Activated CD8-positive, alpha-beta T cell treated with anti-CD3 and anti-CD28 coated beads, Interleukin-2, amount 10 ng/mL, durations not matched to agents 7 days and 5 days (primary cell): ENCODE data around the gene MUC5B. TPM values are rescaled to one million over a fixed set of nuclear protein-coding genes. Genes with fewer than 3 reads are reported as not detected.

Source experiments
- ATAC-seq: fragments of 150-1000 bp; cut with Tn5 transposase; one replicate; pipeline ENCODE4 v1.10.0; 2021; ENCODE audit warnings: moderate library complexity
- CTCF ChIA-PET: fragments of 350-600 bp; sonication (Branson Sonifier 250); formaldehyde crosslinking; loops from one replicate; lab custom pipeline; 2021; ENCODE audit warnings: antibody characterized with exemption; lab: Charles Lee
- POLR2A ChIA-PET: fragments of 350-600 bp; sonication (Branson Sonifier 250); formaldehyde crosslinking; loops from one replicate; lab custom pipeline; 2021; ENCODE audit warnings: antibody characterized with exemption; lab: Charles Lee
- DNase-seq: peaks from one replicate; pipeline ENCODE4 v3.0.0-alpha.2; 2020
- H3K27ac Mint-ChIP-seq: one replicate; pipeline ENCODE4 v1.8.0; 2021; ENCODE audit warnings: mild to moderate bottlenecking, mixed read lengths
- H3K27me3 Mint-ChIP-seq: one replicate; pipeline ENCODE4 v1.8.0; 2021; ENCODE audit warnings: low read depth, mixed read lengths
- H3K36me3 Mint-ChIP-seq: one replicate; pipeline ENCODE4 v1.8.0; 2021; ENCODE audit warnings: low read depth, mixed read lengths
- H3K4me1 Mint-ChIP-seq: one replicate; pipeline ENCODE4 v1.8.0; 2021; ENCODE audit warnings: low read depth, mixed read lengths
- H3K4me3 Mint-ChIP-seq: one replicate; pipeline ENCODE4 v1.8.0; 2021; ENCODE audit warnings: mild to moderate bottlenecking, mixed read lengths
- H3K9me3 Mint-ChIP-seq: one replicate; pipeline ENCODE4 v1.8.0; 2022; ENCODE audit warnings: mixed read lengths; ENCODE audit not compliant: insufficient read depth
- total RNA-seq, 2 experiments: library from RNA; stranded (reverse); gene quantifications; one replicate each; pipeline ENCODE4 v1.2.3, GENCODE V29; 2021

MUC5B gene
- total RNA-seq, 2 experiments from 2014 or later, result not detected

- no peaks in the 10 kb centered on the region for H3K36me3 Mint-ChIP-seq
- H3K27me3 Mint-ChIP-seq, result no peaks in the 10 kb centered on the region
- H3K4me3 Mint-ChIP-seq, result no peak overlapping the region
- H3K4me1 Mint-ChIP-seq, result no peaks in the 10 kb centered on the region
- ATAC-seq, result no peak
- H3K27ac Mint-ChIP-seq, result no peak overlapping the region
- POLR2A ChIA-PET, result no interaction called here
- DNase-seq, result no peak
- CTCF ChIA-PET, result no interaction called here
- H3K9me3 Mint-ChIP-seq, result no peaks in the 10 kb centered on the region
Observed at GRCh38 chr11:1194231-1194976, 28.5 kb upstream of the MUC5B start.

GRCh38 chr11:1194977-1195681 is 27.7 kb upstream of the MUC5B start:
- Mint-ChIP-seq H3K9me3 (no peaks in the 10 kb centered on the region), H3K27me3 (no peaks in the 10 kb centered on the region), H3K4me3 (no peak overlapping the region), H3K4me1 (no peaks in the 10 kb centered on the region), H3K36me3 (no peaks in the 10 kb centered on the region), H3K27ac (no peak overlapping the region)
- POLR2A ChIA-PET, result no interaction called here
- no peak for DNase-seq
- no peak for ATAC-seq
- CTCF ChIA-PET, result no interaction called here

- POLR2A ChIA-PET, result no interaction called here
- Mint-ChIP-seq H3K9me3 (no peaks in the 10 kb centered on the region), H3K27ac (no peak overlapping the region), H3K4me1 (no peaks in the 10 kb centered on the region), H3K4me3 (no peak overlapping the region), H3K36me3 (no peaks in the 10 kb centered on the region), H3K27me3 (no peaks in the 10 kb centered on the region)
- DNase-seq (no peak), ATAC-seq (no peak)
- CTCF ChIA-PET, result no interaction called here
Observed at GRCh38 chr11:1195682-1196515, 27.0 kb upstream of the MUC5B start.

DNA sequence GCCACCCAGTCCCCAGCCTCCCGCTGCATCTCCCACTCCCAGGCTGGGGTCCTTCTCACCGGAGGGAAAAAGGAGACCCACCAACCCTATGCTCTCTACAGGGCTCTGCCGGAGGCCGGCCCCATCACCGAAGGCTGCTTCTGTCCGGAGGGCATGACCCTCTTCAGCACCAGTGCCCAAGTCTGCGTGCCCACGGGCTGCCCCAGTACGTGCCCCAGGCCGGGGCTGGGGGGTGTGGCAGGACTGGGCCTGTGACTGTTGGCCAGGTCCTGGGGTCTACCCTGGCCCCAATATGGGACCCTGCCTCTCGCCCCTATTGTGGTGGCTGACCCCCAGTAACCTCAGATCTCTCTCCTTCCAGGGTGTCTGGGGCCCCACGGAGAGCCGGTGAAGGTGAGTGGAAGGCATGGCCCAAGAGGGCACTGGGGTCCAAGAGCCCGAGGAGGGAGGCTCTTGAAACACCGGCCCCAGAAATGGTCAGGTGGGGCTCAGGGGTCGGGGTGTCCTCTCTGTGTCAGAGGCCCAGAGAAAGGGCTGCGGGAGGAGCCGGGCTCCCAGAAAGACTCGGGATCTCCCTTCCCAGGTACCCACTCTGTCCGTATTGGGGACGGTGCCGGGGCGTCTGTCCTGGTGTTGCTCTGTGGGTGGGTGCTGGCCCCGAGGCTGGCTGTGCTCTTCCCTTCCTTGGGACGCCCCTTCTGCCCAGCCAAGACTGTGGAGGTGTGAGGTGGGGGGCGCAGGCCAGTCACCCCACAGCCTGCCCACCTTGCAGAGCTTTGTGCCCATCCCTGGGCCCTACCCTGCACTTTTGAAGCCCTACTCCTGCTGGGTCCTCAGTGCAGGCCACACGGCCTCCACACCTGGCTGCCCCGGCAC is 26.1 kb upstream of the MUC5B start:
- no peak overlapping the region for H3K4me3 Mint-ChIP-seq
- H3K4me1 Mint-ChIP-seq, result no peaks in the 10 kb centered on the region
- POLR2A ChIA-PET, result no interaction called here
- H3K27ac Mint-ChIP-seq, result no peak overlapping the region
- no peak for DNase-seq
- H3K27me3 Mint-ChIP-seq, result no peaks in the 10 kb centered on the region
- no peaks in the 10 kb centered on the region for H3K36me3 Mint-ChIP-seq
- no peaks in the 10 kb centered on the region for H3K9me3 Mint-ChIP-seq
- CTCF ChIA-PET, result no interaction called here
- ATAC-seq, result no peak

GRCh38 chr11:1197431-1197885 is 25.4 kb upstream of the MUC5B start:
- ChIA-PET CTCF (no interaction called here), POLR2A (no interaction called here)
- no peak overlapping the region for H3K4me3 Mint-ChIP-seq
- H3K27me3 Mint-ChIP-seq, result no peaks in the 10 kb centered on the region
- DNase-seq (no peak), ATAC-seq (no peak)
- no peak overlapping the region for H3K27ac Mint-ChIP-seq
- no peaks in the 10 kb centered on the region for H3K9me3 Mint-ChIP-seq
- H3K4me1 Mint-ChIP-seq, result no peaks in the 10 kb centered on the region
- H3K36me3 Mint-ChIP-seq, result no peaks in the 10 kb centered on the region

DNA sequence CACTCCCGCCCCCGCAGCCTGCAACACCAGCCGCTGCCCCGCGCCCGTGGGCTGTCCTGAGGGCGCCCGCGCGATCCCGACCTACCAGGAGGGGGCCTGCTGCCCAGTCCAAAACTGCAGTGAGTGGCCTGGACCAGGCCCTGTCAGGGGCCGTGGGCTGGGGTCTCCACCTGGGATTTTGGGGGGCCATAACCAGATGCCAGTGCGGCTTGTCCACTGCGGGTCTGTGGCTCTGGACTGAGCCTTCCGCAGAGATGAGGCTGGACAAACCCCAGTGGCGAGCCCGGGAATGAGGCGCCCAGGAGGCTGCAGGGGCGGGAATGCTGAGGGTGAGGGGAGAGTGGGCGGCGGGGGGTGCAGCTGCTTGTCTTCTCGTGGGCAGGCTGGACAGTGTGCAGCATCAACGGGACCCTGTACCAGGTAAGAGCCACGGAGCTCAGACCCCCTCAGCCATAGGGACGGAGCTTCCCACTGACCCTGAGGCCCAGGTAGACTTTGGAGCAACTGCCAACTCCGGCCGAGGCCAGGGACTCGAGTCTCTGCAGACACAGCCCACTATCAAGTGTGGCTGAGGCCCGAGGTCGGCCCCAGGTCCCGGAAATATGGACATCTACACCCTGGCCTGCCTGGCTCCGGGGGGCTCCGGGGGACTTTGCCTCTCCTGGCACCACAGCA is 24.8 kb upstream of the MUC5B start:
- Mint-ChIP-seq H3K4me3 (no peak overlapping the region), H3K9me3 (no peaks in the 10 kb centered on the region), H3K4me1 (no peaks in the 10 kb centered on the region), H3K27ac (no peak overlapping the region), H3K27me3 (no peaks in the 10 kb centered on the region), H3K36me3 (no peaks in the 10 kb centered on the region)
- ATAC-seq, result no peak
- no peak for DNase-seq
- ChIA-PET CTCF (no interaction called here), POLR2A (no interaction called here)

GRCh38 chr11:1198561-1199240 is 24.2 kb upstream of the MUC5B start:
- ATAC-seq (no peak), DNase-seq (no peak)
- POLR2A ChIA-PET, result no interaction called here
- no peaks in the 10 kb centered on the region for H3K4me1 Mint-ChIP-seq
- no peaks in the 10 kb centered on the region for H3K9me3 Mint-ChIP-seq
- H3K36me3 Mint-ChIP-seq, result no peaks in the 10 kb centered on the region
- no peak overlapping the region for H3K4me3 Mint-ChIP-seq
- CTCF ChIA-PET, result no interaction called here
- no peaks in the 10 kb centered on the region for H3K27me3 Mint-ChIP-seq
- no peak overlapping the region for H3K27ac Mint-ChIP-seq

- ChIA-PET POLR2A (no interaction called here), CTCF (no interaction called here)
- no peaks in the 10 kb centered on the region for H3K27me3 Mint-ChIP-seq
- no peak overlapping the region for H3K27ac Mint-ChIP-seq
- DNase-seq (no peak), ATAC-seq (no peak)
- H3K4me1 Mint-ChIP-seq, result no peaks in the 10 kb centered on the region
- H3K9me3 Mint-ChIP-seq, result no peaks in the 10 kb centered on the region
- H3K4me3 Mint-ChIP-seq, result no peak overlapping the region
- no peaks in the 10 kb centered on the region for H3K36me3 Mint-ChIP-seq
Observed at GRCh38 chr11:1199241-1199750, 23.6 kb upstream of the MUC5B start.

- POLR2A ChIA-PET, result no interaction called here
- H3K4me3 Mint-ChIP-seq, result no peak overlapping the region
- DNase-seq, result no peak
Observed at GRCh38 chr11:1199751-1200610, 22.9 kb upstream of the MUC5B start.

More at GRCh38 chr11:1199751-1200610, 22.9 kb upstream of the MUC5B start:
- no peaks in the 10 kb centered on the region for H3K4me1 Mint-ChIP-seq
- CTCF ChIA-PET, result interaction anchor here (0.8 kb wide), 1 partner anchor 375 kb away, joined by 4 read pairs; no protein-coding TSS in a partner anchor
- ATAC-seq, result no peak
- H3K36me3 Mint-ChIP-seq, result no peaks in the 10 kb centered on the region
- H3K9me3 Mint-ChIP-seq, result no peaks in the 10 kb centered on the region
- no peak overlapping the region for H3K27ac Mint-ChIP-seq
- no peaks in the 10 kb centered on the region for H3K27me3 Mint-ChIP-seq
